GM12875 (cell line): ENCODE measurements around the gene NUDT1.

Experiments used
- H3K4me3 ChIP-seq: one replicate; pipeline ENCODE4 v1.5.1; 2011; ENCODE audit warnings: low read depth, low read length, control low read depth
- TF ChIP-seq, protein P1 (sequence below): IDR thresholded peaks from 2 replicates; pipeline ENCODE4 v1.5.1; 2011; ENCODE audit warnings: low read depth, mild to moderate bottlenecking, control low read depth, inconsistent platforms, low read length, moderate library complexity, borderline replicate concordance; ENCODE audit not compliant: insufficient read depth

The NUDT1 gene

DNA sequence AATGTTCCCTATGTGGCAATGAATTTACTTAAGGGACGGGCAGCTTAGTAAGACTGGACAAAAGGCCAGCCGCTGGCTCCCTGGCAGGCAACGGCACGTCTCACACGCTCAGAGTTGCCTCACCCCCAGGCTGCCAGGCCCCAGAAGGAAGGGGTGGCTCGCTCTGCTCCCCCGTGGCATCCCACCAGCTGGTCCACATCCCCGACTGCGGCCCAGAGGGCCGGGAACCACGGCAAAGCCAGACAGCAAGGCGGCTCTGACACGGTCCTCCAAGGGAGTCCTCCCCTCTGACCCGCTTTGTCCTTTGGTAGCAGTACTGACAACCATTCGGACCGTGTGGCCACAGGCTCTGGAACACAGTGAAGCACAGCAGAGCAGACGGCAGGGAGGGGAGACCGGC is 34.1 kb downstream of the NUDT1 start:
- H3K4me3 ChIP-seq, result no peak overlapping the region
- TF ChIP-seq, protein P1, sequence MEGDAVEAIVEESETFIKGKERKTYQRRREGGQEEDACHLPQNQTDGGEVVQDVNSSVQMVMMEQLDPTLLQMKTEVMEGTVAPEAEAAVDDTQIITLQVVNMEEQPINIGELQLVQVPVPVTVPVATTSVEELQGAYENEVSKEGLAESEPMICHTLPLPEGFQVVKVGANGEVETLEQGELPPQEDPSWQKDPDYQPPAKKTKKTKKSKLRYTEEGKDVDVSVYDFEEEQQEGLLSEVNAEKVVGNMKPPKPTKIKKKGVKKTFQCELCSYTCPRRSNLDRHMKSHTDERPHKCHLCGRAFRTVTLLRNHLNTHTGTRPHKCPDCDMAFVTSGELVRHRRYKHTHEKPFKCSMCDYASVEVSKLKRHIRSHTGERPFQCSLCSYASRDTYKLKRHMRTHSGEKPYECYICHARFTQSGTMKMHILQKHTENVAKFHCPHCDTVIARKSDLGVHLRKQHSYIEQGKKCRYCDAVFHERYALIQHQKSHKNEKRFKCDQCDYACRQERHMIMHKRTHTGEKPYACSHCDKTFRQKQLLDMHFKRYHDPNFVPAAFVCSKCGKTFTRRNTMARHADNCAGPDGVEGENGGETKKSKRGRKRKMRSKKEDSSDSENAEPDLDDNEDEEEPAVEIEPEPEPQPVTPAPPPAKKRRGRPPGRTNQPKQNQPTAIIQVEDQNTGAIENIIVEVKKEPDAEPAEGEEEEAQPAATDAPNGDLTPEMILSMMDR, result no peak

DNA sequence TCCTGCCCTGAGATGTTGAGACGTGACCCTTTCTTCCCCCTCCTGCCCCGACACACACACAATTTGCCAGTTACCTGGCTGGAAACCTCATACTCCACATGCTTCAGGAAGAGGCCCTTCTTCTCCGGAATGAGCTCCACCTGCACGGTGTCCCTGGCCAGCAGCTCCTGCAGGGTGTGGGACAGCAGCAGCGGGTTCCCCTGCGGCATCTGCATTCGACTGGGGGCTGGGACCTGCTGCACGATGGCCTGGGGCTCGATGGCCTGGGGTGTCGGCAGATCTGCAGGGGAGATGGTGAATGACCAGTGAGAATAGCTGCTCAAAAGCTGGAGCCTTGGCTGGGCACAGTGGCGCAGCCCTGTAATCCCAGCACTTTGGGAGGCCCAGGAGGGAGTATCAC is 36.0 kb downstream of the NUDT1 start:
- TF ChIP-seq, protein P1, result no peak
- H3K4me3 ChIP-seq, result no peak overlapping the region

DNA sequence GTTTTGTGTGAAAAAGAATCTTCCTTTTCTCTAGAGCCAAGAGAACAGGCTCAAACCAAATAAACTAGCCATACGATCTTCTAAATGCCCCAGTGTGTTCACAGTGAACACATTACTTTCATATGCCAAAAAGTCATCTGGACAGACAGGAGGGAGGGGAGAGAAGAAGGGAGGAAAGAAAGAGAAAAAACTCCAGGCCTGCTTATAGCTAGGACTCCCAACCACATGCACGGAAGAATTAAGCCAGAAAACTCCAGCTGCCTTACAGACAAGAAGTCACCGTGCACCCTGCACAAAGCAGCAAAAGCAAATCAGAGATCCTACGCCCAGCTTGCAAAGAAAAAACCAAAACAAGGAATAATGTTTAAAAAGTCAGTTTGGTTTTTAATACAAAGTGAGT is 37.9 kb downstream of the NUDT1 start:
- TF ChIP-seq, protein P1, result no peak
- H3K4me3 ChIP-seq, result no peak overlapping the region

DNA sequence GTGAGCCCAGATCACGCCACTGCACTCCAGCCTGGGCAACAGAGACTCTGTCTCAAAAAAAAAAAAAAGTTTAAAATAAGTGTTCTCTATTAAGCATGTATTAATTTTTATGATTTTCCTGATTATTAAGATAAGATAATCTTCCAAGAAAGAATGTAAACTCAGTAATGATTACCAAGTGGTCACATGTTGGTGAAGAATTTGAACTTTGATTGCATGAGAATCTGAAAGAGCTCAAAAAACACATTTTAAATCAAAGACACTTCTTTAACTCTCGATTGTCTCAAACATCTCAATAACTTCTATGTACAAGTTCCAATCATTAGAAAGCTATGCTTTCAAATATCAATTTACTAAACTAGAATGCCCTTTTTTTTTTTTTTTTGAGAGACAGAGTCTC is 38.4 kb downstream of the NUDT1 start:
- no peak overlapping the region for H3K4me3 ChIP-seq
- TF ChIP-seq, protein P1, result no peak

DNA sequence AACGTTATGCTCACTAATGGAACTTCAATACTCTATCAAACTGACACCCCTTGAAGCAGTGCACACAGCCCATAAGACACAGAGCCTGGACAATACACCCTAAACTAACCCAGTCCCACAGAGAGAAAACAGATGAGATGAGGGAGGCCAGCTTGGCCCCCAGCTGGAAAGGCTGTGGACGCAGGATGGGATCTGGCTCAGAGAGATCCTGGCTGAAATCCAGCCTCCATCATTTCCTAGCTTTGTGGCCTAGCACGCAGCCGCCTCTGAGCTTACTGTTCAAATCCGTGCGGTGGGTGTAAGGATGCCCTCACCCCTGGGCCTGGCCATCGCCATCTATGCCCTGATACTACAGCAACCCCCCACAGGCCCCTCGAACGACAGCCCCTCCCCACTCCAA is 39.5 kb downstream of the NUDT1 start:
- no peak overlapping the region for H3K4me3 ChIP-seq
- TF ChIP-seq, protein P1, result no peak

DNA sequence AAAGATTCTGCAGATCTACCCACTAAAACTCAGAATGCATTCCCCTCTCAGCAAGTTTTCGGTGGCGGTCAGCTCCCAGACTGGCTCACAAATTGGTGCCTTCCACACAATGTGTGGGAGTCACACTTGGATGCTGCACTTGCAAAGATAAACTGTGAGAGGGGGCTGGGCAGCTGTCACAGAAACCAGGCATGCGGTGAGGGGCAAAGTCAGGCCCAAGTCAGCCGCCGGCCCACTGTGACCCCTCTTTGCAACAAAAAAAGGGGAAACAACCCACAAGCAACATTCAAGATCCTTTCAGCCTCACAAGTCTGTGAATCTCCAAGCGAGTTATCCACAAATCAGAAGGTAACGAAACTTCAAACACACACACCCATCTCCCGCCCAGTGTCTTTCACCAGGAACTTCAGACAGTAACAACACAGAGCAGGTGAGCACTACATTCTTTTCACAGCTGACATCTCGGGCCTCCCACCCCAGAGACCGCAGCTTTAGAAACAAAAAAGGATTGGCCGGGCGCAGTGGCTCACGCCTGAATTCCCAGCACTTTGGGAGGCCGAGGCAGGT is 40.2 kb downstream of the NUDT1 start:
- no peak overlapping the region for H3K4me3 ChIP-seq
- TF ChIP-seq, protein P1, result no peak

DNA sequence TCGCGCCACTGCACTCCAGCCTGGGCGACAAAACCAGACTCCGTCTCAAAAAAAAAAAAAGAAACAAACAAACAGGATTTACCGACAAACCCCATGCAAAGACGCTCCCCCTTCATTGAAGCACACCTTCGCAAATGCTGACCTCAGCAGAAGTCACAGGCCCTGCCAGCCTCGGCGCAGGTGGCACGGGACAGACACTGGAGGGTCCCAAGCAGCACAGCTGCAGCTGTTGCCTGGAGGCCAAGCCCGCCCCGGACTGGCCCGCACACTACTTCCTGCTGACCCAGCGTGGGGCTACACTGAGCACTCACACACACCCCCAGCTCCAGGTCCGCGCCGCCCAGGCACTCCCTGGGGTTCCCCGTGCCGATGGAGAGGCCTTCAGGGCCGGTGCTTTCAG is 41.0 kb downstream of the NUDT1 start:
- H3K4me3 ChIP-seq, result no peak overlapping the region
- TF ChIP-seq, protein P1, result no peak
